ENCODE results near the gene NTNG1.
"Not testable (repeated sequence)": the region's sequence is repeated elsewhere in the genome, so short reads cannot be mapped to it uniquely, and the experiment has no call there.

NTNG1 gene

GRCh38 chr1:107231291-107231690 lies 90.5 kb downstream of the NTNG1 start:
- H3K4me3 ChIP-seq (ENCODE audit: low read depth, low read length): no peak overlapping the region
- no peaks in the 10 kb centered on the region for H3K27me3 ChIP-seq
- peaks cover 13% of the 10 kb centered on the region for H3K4me1 ChIP-seq
- H3K36me3 ChIP-seq: no peaks in the 10 kb centered on the region
- DNase-seq: no peak
- TF ChIP-seq CTCF (IDR thresholded peaks at IDR 0.05; ENCODE audit: low read depth, low read length): no peak
- H3K9me3 ChIP-seq: no peaks in the 10 kb centered on the region; the same call in 1 of the 2 replicates

- no peak for TF ChIP-seq CTCF (IDR thresholded peaks at IDR 0.05; ENCODE audit: low read depth, low read length)
- no peaks in the 10 kb centered on the region for H3K27me3 ChIP-seq
- no peak for DNase-seq
Measured at GRCh38 chr1:107232426-107232825, 91.6 kb downstream of the NTNG1 start.

GRCh38 chr1:107236760-107237159 lies 95.9 kb downstream of the NTNG1 start:
- H3K4me3 ChIP-seq (ENCODE audit: low read depth, low read length); DNase-seq; H3K4me1 ChIP-seq; H3K36me3 ChIP-seq; H3K27me3 ChIP-seq; H3K9me3 ChIP-seq: not testable (repeated sequence)

More at GRCh38 chr1:107232426-107232825, 91.6 kb downstream of the NTNG1 start:
- no peak overlapping the region for H3K4me3 ChIP-seq (ENCODE audit: low read depth, low read length)
- H3K9me3 ChIP-seq: no peaks in the 10 kb centered on the region
- peaks cover 13% of the 10 kb centered on the region for H3K4me1 ChIP-seq
- no peaks in the 10 kb centered on the region for H3K36me3 ChIP-seq

GRCh38 chr1:107243461-107243860 lies 102.6 kb downstream of the NTNG1 start:
- Histone ChIP-seq H3K27me3 (no peaks in the 10 kb centered on the region), H3K9me3 (no peaks in the 10 kb centered on the region), H3K36me3 (no peaks in the 10 kb centered on the region), H3K4me3 (ENCODE audit: low read depth, low read length) (no peak overlapping the region), H3K4me1 (peaks cover 9% of the 10 kb centered on the region)
- no peak for DNase-seq
- TF ChIP-seq CTCF (IDR thresholded peaks at IDR 0.05; ENCODE audit: low read depth, low read length): no peak

DNA sequence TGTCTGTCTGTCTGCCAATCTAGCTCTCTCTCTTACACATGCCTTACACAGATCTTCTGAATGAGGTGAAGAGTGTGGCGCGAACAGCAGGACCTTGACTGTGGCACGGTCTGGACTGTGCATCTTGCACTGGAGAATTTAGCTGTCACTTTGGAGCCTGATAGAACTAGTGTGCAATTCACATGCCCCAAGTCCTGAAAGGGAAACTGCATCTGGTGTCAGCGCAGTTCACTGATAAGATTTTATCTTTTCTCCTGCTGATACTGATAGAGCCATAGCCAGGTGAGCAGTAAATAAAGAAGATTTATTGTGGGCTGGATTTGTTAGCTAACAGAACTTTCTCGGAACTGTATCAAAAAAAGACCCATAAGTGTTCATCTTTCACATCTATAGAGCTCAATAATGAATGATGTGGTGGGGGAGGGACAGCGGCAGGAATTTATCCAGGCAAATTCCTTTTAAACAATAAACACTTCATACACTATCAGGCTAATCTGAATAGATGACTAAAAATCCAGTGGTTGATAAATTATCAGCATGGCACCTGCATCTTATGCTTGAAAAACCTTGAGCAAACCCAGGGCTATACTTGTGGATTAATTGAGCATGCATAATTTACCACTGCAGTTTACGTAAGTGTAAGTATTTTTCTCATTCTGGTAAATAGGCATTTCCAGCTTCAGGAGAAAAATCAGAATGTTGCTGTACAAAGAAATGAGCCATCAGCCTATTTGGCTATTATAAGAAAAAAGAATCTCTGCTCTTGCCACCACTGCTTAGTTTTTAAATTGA lies 104.1 kb downstream of the NTNG1 start:
- DNase-seq: no peak

DNA sequence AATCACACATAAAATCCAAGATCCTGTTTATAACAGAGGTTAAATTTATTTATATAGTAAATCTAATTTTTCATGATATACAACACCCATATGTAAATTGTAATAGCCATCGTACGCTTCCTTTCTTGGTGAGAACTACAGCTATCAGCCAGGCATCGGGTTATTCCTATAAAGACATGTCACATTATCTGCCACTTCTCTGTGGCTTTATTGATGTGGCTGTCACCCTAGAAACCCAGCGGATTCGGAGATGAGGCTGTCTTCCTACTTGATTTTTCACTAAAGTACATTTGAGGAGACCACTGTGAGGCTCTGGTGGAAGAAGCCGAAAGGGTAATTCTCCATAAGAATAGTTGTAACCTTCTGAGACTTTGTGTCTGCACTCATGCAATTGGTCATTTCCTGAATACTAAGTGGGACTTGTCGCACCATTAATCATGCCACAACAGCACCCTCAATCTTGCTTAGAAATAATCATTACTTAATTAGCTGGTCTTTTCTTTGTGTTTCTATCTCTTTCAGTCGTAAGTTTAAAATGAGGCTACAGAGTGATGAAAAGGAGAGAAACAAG lies 106.0 kb downstream of the NTNG1 start:
- DNase-seq: no peak
- Histone ChIP-seq H3K9me3 (no peaks in the 10 kb centered on the region), H3K4me3 (ENCODE audit: low read depth, low read length) (no peak overlapping the region), H3K4me1 (peaks cover 9% of the 10 kb centered on the region), H3K36me3 (no peaks in the 10 kb centered on the region), H3K27me3 (no peaks in the 10 kb centered on the region)
- no peak for TF ChIP-seq CTCF (IDR thresholded peaks at IDR 0.05; ENCODE audit: low read depth, low read length)

More for the DNA sequence above, 104.1 kb downstream of the NTNG1 start:
- Histone ChIP-seq H3K27me3 (no peaks in the 10 kb centered on the region), H3K36me3 (no peaks in the 10 kb centered on the region), H3K4me3 (ENCODE audit: low read depth, low read length) (no peak overlapping the region; the same call in 1 of the 2 replicates), H3K9me3 (no peaks in the 10 kb centered on the region), H3K4me1 (peaks cover 9% of the 10 kb centered on the region)
- no peak for TF ChIP-seq CTCF (IDR thresholded peaks at IDR 0.05; ENCODE audit: low read depth, low read length)
